Thoracic aorta (tissue), 2 donors: ENCODE data around the gene FAM181B. TPM values are rescaled to one million over a fixed set of nuclear protein-coding genes. Genes with fewer than 3 reads are reported as not detected.

Experiments used
- ATAC-seq: fragments of 150-250 bp; one replicate; pipeline ENCODE4 v1.8.0; 2017; ENCODE audit warnings: low read depth; ENCODE audit not compliant: insufficient number of reproducible peaks, low FRiP score
- DNase-seq: peaks from one replicate; pipeline ENCODE4 v3.0.0-alpha.2; 2020; ENCODE audit warnings: low spot score
- H3K27ac ChIP-seq, 2 donors: fragments of 200-600 bp; sonication (generic); 1 replicate in 1 of 2; 2 replicates in 1 of 2; pipeline ENCODE4 v1.5.1; 2016; ENCODE audit warnings: mild to moderate bottlenecking in 2 of 2, moderate library complexity in 2 of 2
- H3K27me3 ChIP-seq: fragments of 200-600 bp; sonication (generic); replicated peaks from 2 replicates; pipeline ENCODE4 v1.6.0; 2016; ENCODE audit warnings: mild to moderate bottlenecking; ENCODE audit not compliant: insufficient read depth
- H3K36me3 ChIP-seq: fragments of 200-600 bp; sonication (generic); one replicate; pipeline ENCODE4 v1.5.1; 2016
- H3K4me1 ChIP-seq, 2 donors: fragments of 200-600 bp; sonication (generic); 1 replicate in 1 of 2; 2 replicates in 1 of 2; pipeline versions ENCODE4 v1.5.1 to v1.6.0; 2016; ENCODE audit warnings: low read depth in 2 of 2, mild to moderate bottlenecking in 1 of 2; ENCODE audit not compliant: control insufficient read depth in 1 of 2
- H3K4me3 ChIP-seq: fragments of 200-600 bp; sonication (generic); 2 replicates; pipeline ENCODE4 v1.5.1; 2016; ENCODE audit warnings: mild to moderate bottlenecking
- H3K9me3 ChIP-seq: fragments of 200-600 bp; sonication (generic); 2 replicates; pipeline ENCODE4 v1.5.1; 2016
- total RNA-seq, 2 donors: library from RNA; depleted of rRNA; stranded (reverse); fragments of >200 nt; gene quantifications; one replicate each; pipeline versions ENCODE4 v1.1.0 to v1.2.3, GENCODE V29; 2016
- TF ChIP-seq, protein P1 (sequence below): fragments of 200-600 bp; sonication (generic); IDR thresholded peaks from one replicate; pipeline ENCODE4 v1.5.1; 2019; ENCODE audit warnings: antibody characterized with exemption

The FAM181B gene
- total RNA-seq, 2 donors from 2014 or later = 0.27 to 2.2 TPM

DNA sequence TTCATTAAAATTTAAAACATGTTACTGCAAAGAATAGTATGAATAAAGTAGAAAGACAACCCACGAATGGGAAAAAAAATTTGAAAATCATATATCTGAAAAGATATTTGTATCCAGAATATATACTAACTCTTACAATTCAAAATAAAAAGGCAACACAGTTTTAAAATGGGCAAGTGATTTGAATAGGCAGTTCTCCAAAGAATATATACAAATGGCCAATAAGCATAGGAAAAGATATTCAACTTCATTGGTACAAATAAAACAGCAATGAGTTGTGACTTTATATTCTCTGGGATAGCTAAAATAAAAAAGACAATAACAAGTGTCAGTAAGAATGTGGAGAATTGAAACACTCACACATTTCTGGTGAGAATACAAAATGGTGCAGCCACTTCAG lies 41.6 kb upstream of the FAM181B start:
- TF ChIP-seq, protein P1, sequence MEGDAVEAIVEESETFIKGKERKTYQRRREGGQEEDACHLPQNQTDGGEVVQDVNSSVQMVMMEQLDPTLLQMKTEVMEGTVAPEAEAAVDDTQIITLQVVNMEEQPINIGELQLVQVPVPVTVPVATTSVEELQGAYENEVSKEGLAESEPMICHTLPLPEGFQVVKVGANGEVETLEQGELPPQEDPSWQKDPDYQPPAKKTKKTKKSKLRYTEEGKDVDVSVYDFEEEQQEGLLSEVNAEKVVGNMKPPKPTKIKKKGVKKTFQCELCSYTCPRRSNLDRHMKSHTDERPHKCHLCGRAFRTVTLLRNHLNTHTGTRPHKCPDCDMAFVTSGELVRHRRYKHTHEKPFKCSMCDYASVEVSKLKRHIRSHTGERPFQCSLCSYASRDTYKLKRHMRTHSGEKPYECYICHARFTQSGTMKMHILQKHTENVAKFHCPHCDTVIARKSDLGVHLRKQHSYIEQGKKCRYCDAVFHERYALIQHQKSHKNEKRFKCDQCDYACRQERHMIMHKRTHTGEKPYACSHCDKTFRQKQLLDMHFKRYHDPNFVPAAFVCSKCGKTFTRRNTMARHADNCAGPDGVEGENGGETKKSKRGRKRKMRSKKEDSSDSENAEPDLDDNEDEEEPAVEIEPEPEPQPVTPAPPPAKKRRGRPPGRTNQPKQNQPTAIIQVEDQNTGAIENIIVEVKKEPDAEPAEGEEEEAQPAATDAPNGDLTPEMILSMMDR = no peak
- Histone ChIP-seq H3K27ac (no peak overlapping the region), H3K4me1 (no peaks in the 10 kb centered on the region), H3K9me3 (peaks cover 8% of the 10 kb centered on the region), H3K36me3 (no peaks in the 10 kb centered on the region), H3K27me3 (no peaks in the 10 kb centered on the region), H3K4me3 (no peak overlapping the region)
- DNase-seq (no peak), ATAC-seq (no peak)

DNA sequence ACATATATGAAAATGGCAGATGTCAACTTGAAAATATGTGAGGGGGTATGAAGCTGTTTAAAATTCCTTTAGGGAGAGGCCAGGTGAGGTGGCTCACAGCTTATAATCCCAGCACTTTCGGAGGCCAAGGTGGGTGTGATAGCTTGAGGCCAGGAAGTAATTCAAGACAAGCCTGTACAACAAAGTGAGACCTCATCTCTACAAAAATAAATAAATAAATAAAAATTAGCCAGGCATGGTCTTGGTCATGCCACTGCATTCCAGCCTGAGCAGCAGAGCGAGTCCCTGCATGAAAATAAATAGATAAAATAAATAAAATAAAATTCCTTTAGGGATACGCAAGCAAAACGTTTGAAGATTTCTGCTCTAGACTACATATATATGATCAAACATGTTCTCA lies 38.1 kb upstream of the FAM181B start:
- DNase-seq (no peak), ATAC-seq (no peak)
- peaks cover 5% of the 10 kb centered on the region for H3K9me3 ChIP-seq
- H3K27ac ChIP-seq = no peak overlapping the region
- TF ChIP-seq, protein P1 = no peak
- H3K36me3 ChIP-seq = no peaks in the 10 kb centered on the region
- H3K4me3 ChIP-seq = no peak overlapping the region
- no peaks in the 10 kb centered on the region for H3K27me3 ChIP-seq
- no peaks in the 10 kb centered on the region for H3K4me1 ChIP-seq

DNA sequence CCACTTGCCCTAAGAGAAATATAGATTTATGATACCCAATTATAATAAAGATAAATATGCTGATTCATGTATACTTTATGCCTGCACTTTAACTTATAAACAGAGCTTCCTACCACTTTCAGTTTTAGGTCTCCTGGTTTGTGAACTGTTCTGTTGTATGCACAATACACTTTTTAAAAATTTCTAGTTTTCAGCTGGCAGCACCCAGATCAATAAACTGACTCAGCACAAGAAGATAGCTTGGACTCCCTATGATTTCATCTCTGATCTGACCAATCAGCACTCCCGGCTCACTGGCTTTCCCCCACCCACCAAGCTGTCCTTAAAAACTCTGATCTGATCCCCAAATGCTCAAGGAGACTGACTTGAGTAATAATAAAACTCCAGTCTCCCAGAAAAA lies 33.5 kb upstream of the FAM181B start:
- no peaks in the 10 kb centered on the region for H3K27me3 ChIP-seq
- H3K4me1 ChIP-seq = no peaks in the 10 kb centered on the region
- TF ChIP-seq, protein P1 = no peak
- DNase-seq (no peak), ATAC-seq (no peak)
- H3K9me3 ChIP-seq = no peaks in the 10 kb centered on the region
- no peak overlapping the region for H3K27ac ChIP-seq
- H3K4me3 ChIP-seq = no peak overlapping the region
- no peaks in the 10 kb centered on the region for H3K36me3 ChIP-seq

DNA sequence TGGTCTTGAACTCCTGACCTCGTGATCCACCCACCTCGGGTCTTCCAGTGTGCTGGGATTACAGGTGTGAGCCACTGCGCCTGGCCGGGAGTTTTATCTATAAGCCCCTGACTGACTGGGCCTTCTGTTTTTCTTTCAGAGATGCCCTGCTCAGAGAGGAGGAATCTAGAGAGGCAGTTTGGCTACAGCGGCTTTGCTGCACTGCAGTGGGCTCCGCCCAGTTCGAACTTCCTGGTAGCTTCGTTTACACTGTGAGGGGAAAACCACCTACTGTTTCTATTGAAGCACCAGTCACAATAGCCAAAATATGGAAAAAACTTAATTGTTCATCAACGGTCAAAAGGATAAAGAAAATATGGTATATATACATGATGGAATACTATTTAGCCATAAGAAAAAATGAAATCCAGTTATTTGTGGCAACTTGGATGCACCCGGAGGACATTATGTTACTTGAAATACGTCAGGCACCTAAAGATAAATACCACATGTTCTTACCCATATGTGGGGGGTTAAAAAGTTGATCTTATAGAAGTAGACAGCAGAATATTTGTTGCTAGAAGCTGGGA lies 31.9 kb upstream of the FAM181B start:
- ATAC-seq = no peak
- Histone ChIP-seq H3K4me1 (no peaks in the 10 kb centered on the region), H3K9me3 (no peaks in the 10 kb centered on the region), H3K4me3 (no peak overlapping the region), H3K36me3 (no peaks in the 10 kb centered on the region), H3K27ac (no peak overlapping the region), H3K27me3 (no peaks in the 10 kb centered on the region)
- DNase-seq = no peak
- TF ChIP-seq, protein P1 = no peak

DNA sequence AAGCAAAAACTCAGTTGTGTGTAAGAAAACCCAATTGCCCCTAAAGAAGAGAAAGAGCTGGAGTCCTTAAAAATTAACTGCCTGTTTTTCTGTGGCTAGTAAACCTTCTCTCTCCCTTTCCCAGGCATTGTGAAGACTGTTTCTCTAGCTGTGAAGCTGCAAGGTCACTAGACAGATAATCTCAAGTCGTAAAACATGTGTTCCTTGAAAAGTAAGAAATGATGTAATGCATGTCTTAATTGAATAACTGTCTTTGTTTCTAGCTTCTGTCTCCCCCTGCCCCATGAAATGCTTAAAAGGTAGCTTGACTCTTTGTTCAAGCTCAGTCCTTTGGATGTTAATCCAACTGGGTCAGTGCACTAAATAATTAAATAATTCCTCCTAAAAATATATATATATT lies 29.5 kb upstream of the FAM181B start:
- no peak overlapping the region for H3K27ac ChIP-seq
- DNase-seq = no peak

More for the DNA sequence above, 29.5 kb upstream of the FAM181B start:
- no peaks in the 10 kb centered on the region for H3K36me3 ChIP-seq
- no peaks in the 10 kb centered on the region for H3K9me3 ChIP-seq
- H3K4me3 ChIP-seq = no peak overlapping the region
- TF ChIP-seq, protein P1 = no peak
- no peak for ATAC-seq
- no peaks in the 10 kb centered on the region for H3K4me1 ChIP-seq
- H3K27me3 ChIP-seq = no peaks in the 10 kb centered on the region
